HCT116 (cell line): ENCODE measurements around the gene PHF14. TPM values are rescaled to one million over a fixed set of nuclear protein-coding genes. Genes with fewer than 3 reads are reported as not detected.

Source experiments
- ATAC-seq: fragments of 200-7000 bp; cut with Tn5 transposase; 2 replicates; pipeline ENCODE4 v1.9.1; 2020; ENCODE audit warnings: mild to moderate bottlenecking, moderate library complexity
- BruUV-seq: library from RNA; stranded (reverse); fragments of 400-500 nt; replicated peaks from 2 replicates; lab custom pipeline; 2021; lab: Mats Ljungman, UMichigan
- CTCF ChIA-PET: fragments of 300-600 bp; sonication (Branson Sonifier 250); formaldehyde crosslinking; loops from one replicate; lab custom pipeline; 2021; ENCODE audit warnings: antibody characterized with exemption; lab: Charles Lee
- POLR2A ChIA-PET: fragments of 300-600, 350-600 bp; sonication (Branson Sonifier 250); formaldehyde crosslinking; loops from one replicate; lab custom pipeline; 2021; ENCODE audit warnings: antibody characterized with exemption; lab: Charles Lee
- RAD21 ChIA-PET, 2 experiments: fragments of 300-600 bp; sonication (Branson Sonifier 250); formaldehyde crosslinking; loops; one replicate each; lab custom pipeline; 2023; ENCODE audit warnings: low total read pairs in 2 of 2; ENCODE audit not compliant: uncharacterized antibody in 2 of 2, unreplicated experiment in 2 of 2, low non-redundant PET in 1 of 2; lab: Charles Lee
- DNase-seq: peaks from one replicate; pipeline ENCODE4 v3.0.0-alpha.2; 2010; ENCODE audit warnings: low read depth, low spot score
- H2AFZ ChIP-seq: fragments of 200-600 bp; shearing (Covaris generic), sonication (generic); 2 replicates; pipeline ENCODE4 v1.6.1; 2017; ENCODE audit warnings: low read depth, mixed run types, mixed read lengths, antibody characterized with exemption, low read length; ENCODE audit not compliant: poor library complexity, severe bottlenecking
- H3K27ac ChIP-seq: 2 replicates; pipeline ENCODE4 v1.5.1; 2012; ENCODE audit warnings: low read depth, low read length
- H3K27me3 ChIP-seq: fragments of 200-600 bp; sonication (generic); 2 replicates; pipeline ENCODE4 v1.6.1; 2016; ENCODE audit warnings: mixed run types, low read length, mixed read lengths; ENCODE audit not compliant: insufficient read depth
- H3K36me3 ChIP-seq, 2 experiments: fragments of 200-500 bp in 1 of 2; fragments of 200-600 bp in 1 of 2; sonication (Bioruptor generic) in 1 of 2; sonication (generic) in 1 of 2; 2 replicates each; pipeline versions ENCODE4 v1.5.1 to v1.6.1; 2014 to 2016; ENCODE audit warnings: low read length in 2 of 2, inconsistent platforms in 1 of 2, mixed read lengths in 1 of 2, mixed run types in 1 of 2; ENCODE audit not compliant: insufficient read depth in 2 of 2, control insufficient read depth in 1 of 2
- H3K4me1 ChIP-seq, 2 experiments: fragments of 200-600 bp in 1 of 2; sonication (generic) in 1 of 2; 2 replicates each; pipeline versions ENCODE4 v1.5.1 to v1.6.1; 2012 to 2017; ENCODE audit warnings: low read length in 2 of 2, inconsistent platforms in 1 of 2, mild to moderate bottlenecking in 1 of 2, mixed read lengths in 1 of 2, mixed run types in 1 of 2, moderate library complexity in 1 of 2; ENCODE audit not compliant: insufficient read depth in 2 of 2, control insufficient read depth in 1 of 2
- H3K4me2 ChIP-seq: fragments of 200-600 bp; sonication (generic); 2 replicates; pipeline ENCODE4 v1.6.1; 2017; ENCODE audit warnings: mixed run types, low read length, mixed read lengths
- H3K4me3 ChIP-seq, 2 experiments: fragments of 200-600 bp in 1 of 2; sonication (generic) in 1 of 2; replicated peaks in 1 of 2; 2 replicates each; pipeline ENCODE4 v1.5.1; 2011 to 2016; ENCODE audit warnings: low read length in 2 of 2, control low read depth in 1 of 2, low read depth in 1 of 2, mild to moderate bottlenecking in 1 of 2, mixed read lengths in 1 of 2, mixed run types in 1 of 2
- H3K79me2 ChIP-seq: fragments of 200-600 bp; sonication (generic); 2 replicates; pipeline ENCODE4 v1.6.1; 2017; ENCODE audit warnings: mild to moderate bottlenecking, mixed run types, low read length, moderate library complexity, mixed read lengths; ENCODE audit not compliant: insufficient read depth
- H3K9ac ChIP-seq: fragments of 200-600 bp; sonication (generic); 2 replicates; pipeline ENCODE4 v1.6.1; 2016; ENCODE audit warnings: low read length, mixed read lengths
- H3K9me2 ChIP-seq: fragments of 200-600 bp; sonication (generic), shearing (Covaris generic); 2 replicates; pipeline ENCODE4 v1.6.1; 2017; ENCODE audit warnings: mixed run types, mild to moderate bottlenecking, moderate library complexity; ENCODE audit not compliant: insufficient read depth
- H3K9me3 ChIP-seq, 2 experiments: fragments of 200-500 bp in 1 of 2; fragments of 200-600 bp in 1 of 2; sonication (Bioruptor generic) in 1 of 2; sonication (generic) in 1 of 2; 2 replicates each; pipeline ENCODE4 v1.6.1; 2014 to 2017; ENCODE audit warnings: low read length in 2 of 2, mixed read lengths in 2 of 2, inconsistent platforms in 1 of 2, low read depth in 1 of 2, mild to moderate bottlenecking in 1 of 2, mixed run types in 1 of 2, moderate library complexity in 1 of 2; ENCODE audit not compliant: control insufficient read depth in 1 of 2, insufficient read depth in 1 of 2
- H4K20me1 ChIP-seq: fragments of 200-600 bp; sonication (generic), shearing (Covaris generic); 2 replicates; pipeline ENCODE4 v1.6.1; 2017; ENCODE audit warnings: mixed run types, mild to moderate bottlenecking, moderate library complexity; ENCODE audit not compliant: insufficient read depth
- EGR1 ChIP-seq: IDR thresholded peaks from 2 replicates; pipeline ENCODE4 v1.6.1; 2012; ENCODE audit warnings: low read depth
- EZH2phosphoT487 ChIP-seq: fragments of 200-600 bp; IDR thresholded peaks from 2 replicates; pipeline ENCODE4 v1.6.1; 2018; ENCODE audit warnings: antibody characterized with exemption, borderline replicate concordance
- FOSL1 ChIP-seq: IDR thresholded peaks from 2 replicates; pipeline ENCODE4 v1.6.1; 2012; ENCODE audit warnings: low read depth
- JUND ChIP-seq: IDR thresholded peaks from 2 replicates; pipeline ENCODE4 v1.6.1; 2012
- POLR2AphosphoS5 ChIP-seq: IDR thresholded peaks from 2 replicates; pipeline ENCODE4 v1.6.1; 2011; ENCODE audit warnings: mild to moderate bottlenecking, low read depth, low read length, moderate library complexity
- RAD21 ChIP-seq: IDR thresholded peaks from 2 replicates; pipeline ENCODE4 v1.6.1; 2012; ENCODE audit warnings: low read depth, mild to moderate bottlenecking
- REST ChIP-seq: IDR thresholded peaks from 2 replicates; pipeline ENCODE4 v1.6.1; 2012; ENCODE audit warnings: low read depth
- SIN3A ChIP-seq: IDR thresholded peaks from 2 replicates; pipeline ENCODE4 v1.6.1; 2012; ENCODE audit warnings: low read depth
- SP1 ChIP-seq: IDR thresholded peaks from 2 replicates; pipeline ENCODE4 v1.6.1; 2012; ENCODE audit warnings: low read depth
- SRF ChIP-seq: IDR thresholded peaks from 2 replicates; pipeline ENCODE4 v1.6.1; 2012; ENCODE audit warnings: low read depth
- TCF7L2 ChIP-seq: IDR thresholded peaks from 2 replicates; pipeline ENCODE4 v1.7.0; 2011; ENCODE audit warnings: borderline replicate concordance, inconsistent platforms; ENCODE audit not compliant: insufficient read depth, insufficient read length; ENCODE audit errors: extremely low read depth
- YY1 ChIP-seq: IDR thresholded peaks from 2 replicates; pipeline ENCODE4 v1.6.1; 2011; ENCODE audit warnings: low read length, low read depth, moderate library complexity, mild to moderate bottlenecking; ENCODE audit not compliant: insufficient replicate concordance; ENCODE audit errors: extremely low read depth
- ZFX ChIP-seq: fragments of 450-650 bp; IDR thresholded peaks from 2 replicates; pipeline ENCODE4 v1.6.1; 2017
- ZNF274 ChIP-seq: fragments of 200-500 bp; sonication (Bioruptor generic); IDR thresholded peaks from 2 replicates; pipeline ENCODE4 v1.6.1; 2014; ENCODE audit warnings: mild to moderate bottlenecking, low read depth, low read length, inconsistent platforms
- intact Hi-C: fragments of 100-400 bp; cut with micrococcal nuclease; formaldehyde crosslinking; loops from 2 replicates; pipeline ENCODE4 v1.10.0; 2022
- total RNA-seq: library from RNA; stranded (reverse); gene quantifications from one replicate; pipeline ENCODE4 v1.2.1, GENCODE V29; 2021; ENCODE audit not compliant: unreplicated experiment
- TF ChIP-seq, protein P1 (sequence below): IDR thresholded peaks from 2 replicates; pipeline ENCODE4 v1.6.1; 2012

Gene PHF14
- total RNA-seq, 1 experiment from 2014 or later: 13.8 TPM

DNA sequence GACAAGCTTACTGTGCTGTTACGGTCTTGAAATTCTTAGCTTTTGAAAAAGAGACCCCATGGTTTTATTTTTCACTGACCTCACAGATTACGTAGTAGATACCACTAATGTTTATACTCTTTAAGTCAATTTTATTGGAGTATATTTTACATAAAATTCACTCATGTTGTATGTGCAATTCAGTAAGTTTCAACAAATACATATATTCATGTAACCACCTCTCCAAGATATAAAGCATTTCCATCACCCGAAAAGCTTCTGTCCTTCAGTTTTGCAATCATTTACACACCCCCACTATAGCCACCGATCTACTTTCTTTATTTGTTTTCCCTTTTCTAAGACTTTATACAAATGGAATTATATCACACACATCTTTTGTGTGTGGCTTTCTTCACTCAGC is 199.2 kb downstream of the PHF14 start:
- Histone ChIP-seq H3K9ac (no peak overlapping the region), H3K4me2 (no peak overlapping the region), H3K9me3 (no peaks in the 10 kb centered on the region), H3K4me1 (no peaks in the 10 kb centered on the region), H3K36me3 (no peaks in the 10 kb centered on the region), H3K9me2 (no peaks in the 10 kb centered on the region), H2AFZ (no peak overlapping the region), H3K79me2 (no peaks in the 10 kb centered on the region), H3K27ac (no peak overlapping the region), H4K20me1 (no peaks in the 10 kb centered on the region; the same call in 1 of the 2 replicates), H3K4me3 (no peak overlapping the region), H3K27me3 (no peaks in the 10 kb centered on the region)
- TF ChIP-seq SP1: no peak
- no peak for TF ChIP-seq JUND
- TF ChIP-seq TCF7L2: no peak
- no peak for TF ChIP-seq EZH2phosphoT487
- TF ChIP-seq FOSL1: no peak
- TF ChIP-seq POLR2AphosphoS5: no peak
- TF ChIP-seq RAD21: no peak
- no peak for TF ChIP-seq SRF
- no peak for TF ChIP-seq ZFX
- TF ChIP-seq REST: no peak
- TF ChIP-seq, protein P1, sequence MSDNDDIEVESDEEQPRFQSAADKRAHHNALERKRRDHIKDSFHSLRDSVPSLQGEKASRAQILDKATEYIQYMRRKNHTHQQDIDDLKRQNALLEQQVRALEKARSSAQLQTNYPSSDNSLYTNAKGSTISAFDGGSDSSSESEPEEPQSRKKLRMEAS: no peak
- TF ChIP-seq EGR1: no peak
- no peak for TF ChIP-seq ZNF274
- TF ChIP-seq SIN3A: no peak
- no peak for TF ChIP-seq YY1
- ATAC-seq (no peak), DNase-seq (no peak)
- BruUV-seq: no TSS peak
- intact Hi-C loops: no loop called here
- ChIA-PET RAD21 (no interaction called here), CTCF (interaction anchor here (0.8 kb wide), 1 partner anchor 1285 kb away, joined by 3 read pairs; no protein-coding TSS in a partner anchor), POLR2A (no interaction called here)
